ENCODE data around the gene LMBR1. TPM values are rescaled to one million over a fixed set of nuclear protein-coding genes. Genes with fewer than 3 reads are reported as not detected.

Gene LMBR1
- total and polyA plus RNA-seq, 8 donors, result 7.5 to 187 (median 97.2) TPM

DNA sequence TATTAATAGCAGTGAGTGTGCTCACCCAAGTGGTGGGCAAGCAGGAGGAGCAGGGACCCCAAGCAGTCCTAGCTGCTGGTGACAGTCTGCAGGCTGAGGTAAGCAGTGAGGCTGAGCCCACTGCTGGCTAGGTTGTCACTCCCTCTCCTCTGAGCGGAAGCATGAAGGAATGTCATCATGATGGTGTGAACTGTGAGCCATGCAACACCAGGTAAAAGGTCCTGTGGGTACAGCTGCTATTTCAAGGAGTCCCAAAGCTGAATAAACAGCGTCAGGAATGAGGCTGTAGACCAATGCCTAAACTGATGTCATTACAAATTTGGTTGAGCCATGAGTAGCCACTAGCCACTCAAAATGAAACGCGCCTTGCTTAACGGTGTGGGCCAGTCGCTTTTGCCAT lies 126.3 kb downstream of the LMBR1 start:
- Histone ChIP-seq H3K36me3 (peaks cover 0 to 16% (median 10%) of the 10 kb centered on the region in 4 donors), H3K9me3 (no peaks in the 10 kb centered on the region), H3K4me1 (peaks cover 0 to 5% (median 0%) of the 10 kb centered on the region in 4 donors), H3K27me3 (no peaks in the 10 kb centered on the region), H3K27ac (no peak overlapping the region), H3K4me3 (no peak overlapping the region)
- peak in 1 of 2 donors; percentile 12 for DNase-seq
- intact Hi-C loops (cut with DNase I; ENCODE audit: low total_unique reads), result no loop called here
- TF ChIP-seq POLR2A (IDR thresholded peaks at IDR 0.05) (no peak), EP300 (IDR thresholded peaks at IDR 0.05) (no peak), POLR2AphosphoS5 (IDR thresholded peaks at IDR 0.05) (no peak), CTCF (IDR thresholded peaks at IDR 0.05) (no peak)
- WGBS, 5 donors, result 92 to 96% (median 94%) methylated on average over 6 of the region's 6 CpGs

GRCh38 chr7:156765901-156766656 lies 126.9 kb downstream of the LMBR1 start:
- no peak for TF ChIP-seq EP300 (IDR thresholded peaks at IDR 0.05)
- no peak for TF ChIP-seq CTCF (IDR thresholded peaks at IDR 0.05)
- TF ChIP-seq POLR2AphosphoS5 (IDR thresholded peaks at IDR 0.05), result no peak
- no peak for TF ChIP-seq POLR2A (IDR thresholded peaks at IDR 0.05)
- Histone ChIP-seq H3K36me3 (peaks cover 0 to 17% (median 11%) of the 10 kb centered on the region in 4 donors), H3K27ac (no peak overlapping the region), H3K27me3 (no peaks in the 10 kb centered on the region), H3K9me3 (no peaks in the 10 kb centered on the region), H3K4me3 (no peak overlapping the region), H3K4me1 (peaks cover 0 to 5% (median 0%) of the 10 kb centered on the region in 4 donors)
- DNase-seq, result no peak
- intact Hi-C loops (cut with DNase I; ENCODE audit: low total_unique reads), result no loop called here
- 73 to 82% (median 79%) methylated on average over 7 of the region's 7 CpGs for WGBS, 5 donors

- DNase-seq, result no peak
- TF ChIP-seq POLR2AphosphoS5 (IDR thresholded peaks at IDR 0.05) (no peak), CTCF (IDR thresholded peaks at IDR 0.05) (no peak), EP300 (IDR thresholded peaks at IDR 0.05) (no peak), POLR2A (IDR thresholded peaks at IDR 0.05) (no peak)
- WGBS, 5 donors, result 74 to 91% (median 77%) methylated on average over 3 of the region's 3 CpGs
- H3K27me3 ChIP-seq, result no peaks in the 10 kb centered on the region
- H3K4me3 ChIP-seq, result no peak overlapping the region
- intact Hi-C loops (cut with DNase I; ENCODE audit: low total_unique reads), result no loop called here
- peaks cover 0 to 1% (median under 1%) of the 10 kb centered on the region in 4 donors for H3K9me3 ChIP-seq
- no peak overlapping the region for H3K27ac ChIP-seq
- H3K36me3 ChIP-seq, result peaks cover 0 to 17% (median 15%) of the 10 kb centered on the region in 4 donors
- H3K4me1 ChIP-seq, result peaks cover 0 to 5% (median 0%) of the 10 kb centered on the region in 4 donors
Measured at GRCh38 chr7:156764766-156765165, 128.2 kb downstream of the LMBR1 start.

- H3K27ac ChIP-seq, result no peak overlapping the region
- WGBS, 5 donors, result 20 to 29% (median 21%) methylated on average over 8 of the region's 8 CpGs
- intact Hi-C loops (cut with DNase I; ENCODE audit: low total_unique reads), result no loop called here
- H3K4me3 ChIP-seq, result no peak overlapping the region
- peaks cover 0 to 19% (median 17%) of the 10 kb centered on the region in 4 donors for H3K36me3 ChIP-seq
- DNase-seq, result peak; percentile 82 to 91
- H3K4me1 ChIP-seq, result peaks cover 0 to 5% (median 0%) of the 10 kb centered on the region in 4 donors
- TF ChIP-seq POLR2AphosphoS5 (IDR thresholded peaks at IDR 0.05) (peak in 1 of 3 donors; percentile 63), POLR2A (IDR thresholded peaks at IDR 0.05) (no peak), CTCF (IDR thresholded peaks at IDR 0.05) (peak in 5 of 7 experiments; percentile 47 to 82 (median 49))
- no peaks in the 10 kb centered on the region for H3K27me3 ChIP-seq
- peaks cover 0 to 5% (median 2%) of the 10 kb centered on the region in 4 donors for H3K9me3 ChIP-seq
Measured at GRCh38 chr7:156764016-156764669, 128.8 kb downstream of the LMBR1 start.
